ENCODE results near the gene IKZF4.

IKZF4 gene

DNA sequence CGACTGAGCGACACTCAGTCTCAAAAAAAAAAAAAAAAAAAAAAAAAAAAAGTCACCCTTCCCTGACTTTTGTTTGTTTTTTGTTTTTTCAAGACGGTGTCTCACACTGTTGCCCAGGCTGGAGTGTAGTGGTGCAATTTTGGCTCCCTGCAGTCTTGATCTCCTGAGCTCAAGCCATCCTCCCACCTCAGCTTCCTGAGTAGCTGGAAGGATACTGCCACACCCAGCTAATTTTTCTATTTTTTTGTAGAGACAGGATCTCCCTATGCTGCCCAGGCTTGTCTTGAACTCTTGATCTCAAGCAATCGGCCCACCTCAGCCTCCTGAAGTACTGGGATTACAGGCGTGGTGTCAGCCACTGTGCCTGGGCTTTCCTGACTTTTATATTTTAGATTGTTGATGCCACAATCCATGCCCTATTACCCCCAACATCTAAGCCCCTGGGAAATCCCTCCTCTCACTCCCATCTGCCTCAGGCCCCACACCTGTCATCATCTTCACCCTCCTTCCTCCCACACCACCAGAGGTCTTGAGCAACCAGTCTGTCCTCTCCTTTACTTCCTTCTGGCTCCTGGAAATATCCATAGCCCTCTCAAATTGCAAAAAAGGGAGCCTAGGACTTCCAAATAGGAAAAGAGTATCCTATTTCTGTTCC is 7.8 kb downstream of the IKZF4 start:
- Histone ChIP-seq H3K9me3 (ENCODE audit: control insufficient read depth, low read length) (no peaks in the 10 kb centered on the region), H2AFZ (no peak overlapping the region), H3K4me1 (peaks cover 10% of the 10 kb centered on the region), H3K4me3 (ENCODE audit: low read depth, low read length) (peak overlapping the region; percentile 33), H3K27ac (peak overlapping the region; percentile 54), H3K27me3 (ENCODE audit: control insufficient read depth, insufficient read depth, low read length) (no peaks in the 10 kb centered on the region), H3K36me3 (ENCODE audit: control insufficient read depth, insufficient read depth, low read length) (no peaks in the 10 kb centered on the region), H3K4me2 (ENCODE audit: low read length) (peak overlapping the region; percentile 34), H3K9ac (no peak overlapping the region), H3K79me2 (peaks cover 12% of the 10 kb centered on the region)
- TF ChIP-seq, protein P1, sequence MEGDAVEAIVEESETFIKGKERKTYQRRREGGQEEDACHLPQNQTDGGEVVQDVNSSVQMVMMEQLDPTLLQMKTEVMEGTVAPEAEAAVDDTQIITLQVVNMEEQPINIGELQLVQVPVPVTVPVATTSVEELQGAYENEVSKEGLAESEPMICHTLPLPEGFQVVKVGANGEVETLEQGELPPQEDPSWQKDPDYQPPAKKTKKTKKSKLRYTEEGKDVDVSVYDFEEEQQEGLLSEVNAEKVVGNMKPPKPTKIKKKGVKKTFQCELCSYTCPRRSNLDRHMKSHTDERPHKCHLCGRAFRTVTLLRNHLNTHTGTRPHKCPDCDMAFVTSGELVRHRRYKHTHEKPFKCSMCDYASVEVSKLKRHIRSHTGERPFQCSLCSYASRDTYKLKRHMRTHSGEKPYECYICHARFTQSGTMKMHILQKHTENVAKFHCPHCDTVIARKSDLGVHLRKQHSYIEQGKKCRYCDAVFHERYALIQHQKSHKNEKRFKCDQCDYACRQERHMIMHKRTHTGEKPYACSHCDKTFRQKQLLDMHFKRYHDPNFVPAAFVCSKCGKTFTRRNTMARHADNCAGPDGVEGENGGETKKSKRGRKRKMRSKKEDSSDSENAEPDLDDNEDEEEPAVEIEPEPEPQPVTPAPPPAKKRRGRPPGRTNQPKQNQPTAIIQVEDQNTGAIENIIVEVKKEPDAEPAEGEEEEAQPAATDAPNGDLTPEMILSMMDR (IDR thresholded peaks at IDR 0.05): no peak

DNA sequence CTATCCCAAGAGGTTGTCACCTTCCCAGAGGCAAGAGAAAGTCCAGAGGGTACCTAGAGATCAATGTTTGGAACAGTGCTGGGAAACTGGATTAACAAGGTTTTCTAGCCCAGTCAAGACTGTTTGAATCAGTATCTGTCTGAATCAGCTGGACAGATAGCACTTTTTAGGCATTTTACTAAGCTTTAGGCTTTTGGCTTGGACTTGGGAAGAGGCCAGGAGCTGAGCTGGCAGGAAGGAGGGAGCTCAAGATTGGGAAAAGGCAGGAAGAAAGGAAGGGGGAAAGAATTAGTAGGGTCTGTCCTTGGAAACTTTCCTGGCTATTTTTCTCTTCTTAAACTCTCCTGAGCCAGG is 8.3 kb downstream of the IKZF4 start:
- peaks cover 11% of the 10 kb centered on the region for H3K79me2 ChIP-seq
- no peak overlapping the region for H2AFZ ChIP-seq
- no peak overlapping the region for H3K9ac ChIP-seq
- TF ChIP-seq, protein P1 (IDR thresholded peaks at IDR 0.05): no peak
- H3K9me3 ChIP-seq (ENCODE audit: control insufficient read depth, low read length): no peaks in the 10 kb centered on the region
- H3K4me1 ChIP-seq: peaks cover 10% of the 10 kb centered on the region
- H3K27me3 ChIP-seq (ENCODE audit: control insufficient read depth, insufficient read depth, low read length): no peaks in the 10 kb centered on the region
- H3K4me3 ChIP-seq (ENCODE audit: low read depth, low read length): peak overlapping the region; percentile 33
- no peaks in the 10 kb centered on the region for H3K36me3 ChIP-seq (ENCODE audit: control insufficient read depth, insufficient read depth, low read length)
- H3K27ac ChIP-seq: peak overlapping the region; percentile 54
- peak overlapping the region; percentile 34 for H3K4me2 ChIP-seq (ENCODE audit: low read length)

DNA sequence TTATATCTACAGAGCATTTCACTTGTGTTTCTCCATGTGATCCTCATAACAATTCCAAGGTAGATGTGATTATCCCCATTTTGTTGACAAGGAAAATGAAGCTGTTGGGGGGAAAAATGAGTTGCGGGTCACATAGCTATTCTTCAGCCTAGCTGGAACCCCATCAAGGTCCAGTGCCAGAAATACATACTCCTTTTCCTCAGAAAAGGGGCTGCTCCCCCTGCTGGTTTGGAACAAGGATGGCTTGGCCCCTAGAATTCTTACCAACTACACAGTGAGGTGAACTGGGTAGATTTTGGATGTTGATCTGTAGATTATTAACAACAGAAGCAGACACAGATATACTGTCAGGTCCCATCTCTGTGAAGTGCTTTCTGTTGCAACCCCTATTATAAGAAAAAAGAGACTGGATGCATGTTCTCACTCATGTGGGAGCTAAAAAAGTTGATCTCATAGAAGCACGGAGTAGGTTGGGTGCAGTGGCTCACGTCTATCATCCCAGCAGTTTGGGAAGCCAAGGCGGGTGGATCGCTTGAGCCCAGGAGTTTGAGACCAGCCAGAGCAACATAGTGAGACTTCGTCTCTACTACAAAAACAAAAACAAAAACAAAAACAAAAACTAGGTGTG is 8.9 kb downstream of the IKZF4 start:
- H3K4me3 ChIP-seq (ENCODE audit: low read depth, low read length): peak overlapping the region; percentile 33
- H2AFZ ChIP-seq: no peak overlapping the region
- H3K9ac ChIP-seq: no peak overlapping the region
- peak overlapping the region; percentile 54 for H3K27ac ChIP-seq
- no peaks in the 10 kb centered on the region for H3K36me3 ChIP-seq (ENCODE audit: control insufficient read depth, insufficient read depth, low read length)
- H3K27me3 ChIP-seq (ENCODE audit: control insufficient read depth, insufficient read depth, low read length): no peaks in the 10 kb centered on the region
- H3K4me2 ChIP-seq (ENCODE audit: low read length): peak overlapping the region; percentile 34
- no peaks in the 10 kb centered on the region for H3K9me3 ChIP-seq (ENCODE audit: control insufficient read depth, low read length)
- peaks cover 10% of the 10 kb centered on the region for H3K4me1 ChIP-seq
- TF ChIP-seq, protein P1 (IDR thresholded peaks at IDR 0.05): peak; percentile 82
- peaks cover 5% of the 10 kb centered on the region for H3K79me2 ChIP-seq

DNA sequence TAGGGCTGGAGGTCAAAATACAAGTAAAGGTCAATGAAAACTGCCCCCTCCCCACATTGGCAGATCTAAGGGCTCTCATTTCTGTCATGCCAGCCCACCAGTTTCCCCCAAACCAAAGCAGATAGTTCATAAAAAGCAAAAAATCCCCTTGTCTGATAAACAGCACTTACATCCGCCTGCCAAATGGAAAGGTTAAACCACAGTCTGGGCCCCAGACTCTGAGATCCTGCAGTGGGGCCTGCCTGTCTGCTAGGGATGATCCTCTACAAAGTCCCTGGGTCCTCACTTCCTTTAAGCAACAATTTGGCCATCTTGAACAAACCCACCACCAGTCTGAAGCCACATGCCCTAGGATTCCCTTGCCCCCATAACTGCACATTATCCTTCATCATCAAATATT is 11.1 kb downstream of the IKZF4 start:
- Histone ChIP-seq H3K4me2 (ENCODE audit: low read length) (no peak overlapping the region), H3K79me2 (no peaks in the 10 kb centered on the region), H2AFZ (no peak overlapping the region), H3K27ac (no peak overlapping the region), H3K4me3 (ENCODE audit: low read depth, low read length) (no peak overlapping the region), H3K36me3 (ENCODE audit: control insufficient read depth, insufficient read depth, low read length) (no peaks in the 10 kb centered on the region), H3K27me3 (ENCODE audit: control insufficient read depth, insufficient read depth, low read length) (no peaks in the 10 kb centered on the region), H3K4me1 (peaks cover 10% of the 10 kb centered on the region), H3K9me3 (ENCODE audit: control insufficient read depth, low read length) (no peaks in the 10 kb centered on the region), H3K9ac (no peak overlapping the region)
- TF ChIP-seq, protein P1 (IDR thresholded peaks at IDR 0.05): no peak
